DMS 273 (cell line): Measurements from ENCODE around the gene SLC7A11.
"Not testable (repeated sequence)": the region's sequence is repeated elsewhere in the genome, so short reads cannot be mapped to it uniquely, and the experiment has no call there.

Experiments used
- DNase-seq: peaks from one replicate; lab custom pipeline; 2025; ENCODE audit not compliant: unreplicated experiment; lab: John Stamatoyannopoulos, UW

The SLC7A11 gene

GRCh38 chr4:138216272-138216867 lies 25.8 kb downstream of the SLC7A11 start:
- DNase-seq = no peak

GRCh38 chr4:138210576-138210975 lies 31.6 kb downstream of the SLC7A11 start:
- not testable (repeated sequence) for DNase-seq

- no peak for DNase-seq
These were observed 33.1 kb downstream of the SLC7A11 start for GRCh38 chr4:138209094-138209493.

- no peak for DNase-seq
These were observed 36.5 kb downstream of the SLC7A11 start for GRCh38 chr4:138205531-138206233.

- DNase-seq = no peak
These were observed 37.6 kb downstream of the SLC7A11 start for GRCh38 chr4:138204507-138204906.

GRCh38 chr4:138202686-138203085 lies 39.5 kb downstream of the SLC7A11 start:
- DNase-seq = no peak

GRCh38 chr4:138200236-138200590 lies 41.9 kb downstream of the SLC7A11 start:
- DNase-seq = no peak

GRCh38 chr4:138199568-138200235 lies 42.4 kb downstream of the SLC7A11 start:
- no peak for DNase-seq

- no peak for DNase-seq
These were observed 46.0 kb downstream of the SLC7A11 start for GRCh38 chr4:138196153-138196552.

- DNase-seq = no peak
These were observed 48.2 kb downstream of the SLC7A11 start for GRCh38 chr4:138193963-138194362.

- DNase-seq = no peak
These were observed 50.0 kb downstream of the SLC7A11 start for GRCh38 chr4:138192113-138192512.

GRCh38 chr4:138190452-138190858 lies 51.7 kb downstream of the SLC7A11 start:
- DNase-seq = no peak

GRCh38 chr4:138189206-138189605 lies 52.9 kb downstream of the SLC7A11 start:
- DNase-seq = no peak

- no peak for DNase-seq
These were observed 53.6 kb downstream of the SLC7A11 start for GRCh38 chr4:138188406-138189084.

GRCh38 chr4:138185859-138186645 lies 56.1 kb downstream of the SLC7A11 start:
- DNase-seq = no peak

GRCh38 chr4:138184886-138185285 lies 57.3 kb downstream of the SLC7A11 start:
- DNase-seq = no peak

- DNase-seq = peak; percentile 62
These were observed 59.2 kb downstream of the SLC7A11 start for GRCh38 chr4:138182838-138183426.

GRCh38 chr4:138181287-138181686 lies 60.9 kb downstream of the SLC7A11 start:
- DNase-seq = no peak

- no peak for DNase-seq
These were observed 63.6 kb downstream of the SLC7A11 start for GRCh38 chr4:138178566-138178965.

GRCh38 chr4:138177278-138177968 lies 64.7 kb downstream of the SLC7A11 start:
- no peak for DNase-seq
